NCI-H2196 treated with DMSO at 0.1 percent for 48 hours (cell line): ENCODE measurements around the gene SEL1L3.

Experiments
- DNase-seq: peaks from one replicate; lab custom pipeline; 2025; ENCODE audit not compliant: unreplicated experiment; lab: John Stamatoyannopoulos, UW

The SEL1L3 gene

GRCh38 chr4:25857403-25857802 lies 5.4 kb downstream of the SEL1L3 start:
- no peak for DNase-seq

DNA sequence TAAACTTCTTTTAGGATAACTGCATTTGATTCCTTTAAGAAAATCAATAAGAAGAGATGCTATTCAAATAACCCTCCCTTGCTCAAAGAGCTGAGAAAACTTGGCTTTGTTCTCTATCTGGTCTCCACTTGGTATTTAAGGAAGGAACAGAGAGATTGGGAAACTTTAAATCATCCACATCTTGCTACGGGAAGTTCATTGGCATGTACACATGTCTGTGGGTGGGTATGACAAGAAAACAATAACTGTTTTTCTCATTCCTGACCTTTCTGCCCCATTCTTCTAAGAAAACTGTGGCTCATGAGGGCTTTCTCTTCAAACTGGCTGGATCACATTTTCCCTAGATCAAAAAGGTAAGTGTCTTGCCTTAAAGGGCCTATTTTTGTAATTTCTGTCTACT lies 6.0 kb downstream of the SEL1L3 start:
- DNase-seq: no peak

GRCh38 chr4:25852103-25852502 lies 10.7 kb downstream of the SEL1L3 start:
- no peak for DNase-seq

DNA sequence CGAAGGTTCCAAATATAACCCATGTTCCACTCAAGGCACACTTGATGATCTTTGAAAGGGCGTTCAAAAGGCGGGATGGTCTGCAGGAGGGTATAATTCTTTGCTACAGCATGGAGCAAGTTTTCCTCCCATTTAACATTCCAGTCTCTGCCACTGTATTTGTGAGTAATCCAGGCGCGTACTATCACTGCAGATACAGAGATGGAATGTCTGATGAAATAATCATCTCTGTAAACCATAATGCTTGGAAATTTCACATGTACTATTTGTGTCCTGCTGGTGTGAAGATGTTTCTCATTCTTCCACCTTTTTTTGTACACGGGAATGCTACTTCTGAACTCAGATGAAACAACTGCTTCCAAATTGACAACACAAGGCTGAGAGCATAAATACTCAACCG lies 15.5 kb downstream of the SEL1L3 start:
- no peak for DNase-seq

- DNase-seq: no peak
Measured at GRCh38 chr4:25845841-25846653, 16.7 kb downstream of the SEL1L3 start.

- no peak for DNase-seq
Measured at GRCh38 chr4:25844961-25845712, 17.7 kb downstream of the SEL1L3 start.

GRCh38 chr4:25843340-25844097 lies 19.3 kb downstream of the SEL1L3 start:
- DNase-seq: no peak

DNA sequence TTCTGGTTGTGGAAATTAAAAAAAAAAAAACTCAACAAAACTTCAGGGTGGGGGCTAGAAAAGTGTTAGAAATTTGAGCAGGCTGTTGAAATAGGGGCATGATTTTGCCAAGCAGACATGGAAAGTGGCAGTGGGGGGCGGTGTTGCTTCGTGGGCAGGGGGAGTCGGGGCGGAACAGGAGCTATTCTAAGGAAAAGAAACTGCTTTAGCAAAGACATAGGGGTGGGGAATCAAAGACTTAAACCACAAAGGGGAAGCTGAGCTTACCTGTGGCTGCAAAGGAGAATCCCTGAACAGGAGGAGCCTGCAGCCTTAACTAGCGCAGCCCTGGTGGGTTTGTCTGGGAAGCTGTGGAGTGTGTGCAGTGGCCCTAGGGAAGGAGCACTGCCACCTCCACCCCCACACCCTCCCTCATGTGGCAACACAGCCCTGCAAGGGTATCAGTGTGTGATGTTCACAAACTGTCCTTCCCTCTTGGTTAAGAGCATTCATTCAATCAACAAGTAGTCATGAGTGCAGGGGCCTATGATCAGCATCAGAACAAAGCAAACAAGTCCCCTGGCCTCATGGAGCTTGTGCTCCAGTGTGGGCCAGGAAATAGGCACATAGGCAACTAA lies 20.5 kb downstream of the SEL1L3 start:
- DNase-seq: no peak

DNA sequence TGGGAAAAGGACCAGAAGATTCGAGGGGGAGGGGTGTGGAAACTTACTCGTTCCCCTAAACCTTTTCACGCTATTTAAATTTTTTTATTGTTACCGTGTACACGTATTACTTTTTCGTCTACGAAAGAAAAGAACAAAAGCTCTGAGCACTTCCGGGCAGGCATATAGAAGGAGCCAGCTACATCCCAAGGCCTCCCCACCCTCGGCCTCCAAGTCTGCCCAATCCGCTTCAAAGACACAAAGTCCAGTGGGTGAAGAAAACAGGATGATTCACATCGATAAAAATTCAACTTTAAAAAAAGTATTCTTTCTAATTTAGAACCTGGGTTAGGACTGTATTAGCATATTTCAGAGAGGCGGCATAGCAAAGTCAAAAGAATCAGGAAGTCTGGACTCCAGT lies 23.1 kb downstream of the SEL1L3 start:
- no peak for DNase-seq

DNA sequence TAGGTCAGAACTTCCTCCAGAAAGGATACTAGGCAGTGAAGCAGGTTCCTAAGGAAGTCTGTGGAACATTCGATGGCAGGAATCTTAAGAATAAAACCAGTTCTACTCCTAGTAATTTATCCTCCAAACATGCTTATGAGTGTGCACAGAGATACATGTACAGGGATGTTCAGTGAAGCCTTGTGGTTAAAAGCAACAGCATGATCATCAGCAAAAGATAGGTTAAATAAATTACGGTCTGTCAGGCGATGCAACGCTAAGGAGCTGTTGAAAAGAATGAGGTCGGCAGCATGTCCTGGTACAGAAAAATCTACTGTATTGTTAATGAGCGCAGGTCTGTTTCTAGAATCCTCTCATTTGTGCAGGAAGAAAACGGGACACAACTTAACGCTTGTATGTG lies 23.6 kb downstream of the SEL1L3 start:
- no peak for DNase-seq

- DNase-seq: no peak
Measured at GRCh38 chr4:25838526-25838925, 24.3 kb downstream of the SEL1L3 start.

DNA sequence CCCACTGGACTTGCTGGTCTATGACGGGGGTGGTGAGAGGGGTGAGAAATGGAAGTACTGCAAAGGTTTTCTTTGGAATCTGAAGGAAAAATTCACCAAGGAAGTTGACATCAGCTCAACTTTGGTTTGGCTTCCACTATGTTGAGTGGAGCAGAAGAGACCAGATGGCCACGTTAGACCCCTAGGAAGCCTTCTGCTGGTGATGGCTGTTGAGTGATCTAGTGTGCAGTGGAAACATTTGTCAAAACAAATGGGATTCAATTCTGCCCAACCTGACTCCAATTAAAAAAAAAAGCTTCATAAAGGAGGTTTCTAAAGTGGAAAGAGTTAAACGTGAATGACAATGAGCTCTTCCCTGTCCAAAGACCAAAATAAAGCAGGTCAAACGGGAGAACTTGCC lies 25.7 kb downstream of the SEL1L3 start:
- DNase-seq: no peak

GRCh38 chr4:25835384-25835783 lies 27.4 kb downstream of the SEL1L3 start:
- no peak for DNase-seq

GRCh38 chr4:25834411-25835107 lies 28.2 kb downstream of the SEL1L3 start:
- DNase-seq: no peak

GRCh38 chr4:25830548-25830947 lies 32.2 kb downstream of the SEL1L3 start:
- DNase-seq: no peak

DNA sequence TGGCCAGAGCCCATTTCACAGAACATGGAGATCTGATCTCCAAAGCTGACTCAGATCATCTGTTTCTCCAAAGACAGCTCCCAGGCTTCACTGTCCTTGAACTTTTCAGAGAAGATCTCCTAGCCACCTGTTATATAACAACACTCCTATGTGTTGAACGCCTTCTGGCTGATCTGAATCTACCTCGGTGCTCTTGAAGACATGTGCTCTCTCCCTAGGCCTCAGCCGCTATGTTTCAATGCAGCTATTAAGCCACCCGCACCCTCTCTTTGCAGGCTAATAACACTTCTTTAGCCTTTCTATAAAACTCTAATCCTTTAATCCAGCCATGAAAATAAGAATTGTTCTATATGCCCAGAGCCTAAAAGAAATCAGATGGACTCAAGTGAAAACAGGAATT lies 34.9 kb downstream of the SEL1L3 start:
- DNase-seq: no peak

DNA sequence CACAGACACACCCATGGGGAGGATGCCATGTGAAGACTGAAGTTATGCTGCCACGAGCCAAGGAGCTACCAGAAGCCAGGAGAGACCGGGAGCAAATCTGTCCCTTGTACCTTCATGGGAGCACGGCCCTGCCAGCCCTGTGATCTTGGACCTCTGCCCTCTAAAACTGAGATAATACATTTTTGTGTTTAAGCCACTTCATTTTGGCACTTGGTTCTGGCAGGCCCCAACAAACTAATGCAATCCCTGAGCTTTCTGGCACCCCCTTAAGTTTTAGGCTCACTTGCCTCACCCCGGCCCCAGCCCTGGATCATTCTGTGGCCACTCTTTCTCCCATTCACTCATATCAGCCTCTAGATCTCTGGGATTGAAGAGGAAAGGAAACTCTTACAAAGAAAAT lies 35.4 kb downstream of the SEL1L3 start:
- no peak for DNase-seq

DNA sequence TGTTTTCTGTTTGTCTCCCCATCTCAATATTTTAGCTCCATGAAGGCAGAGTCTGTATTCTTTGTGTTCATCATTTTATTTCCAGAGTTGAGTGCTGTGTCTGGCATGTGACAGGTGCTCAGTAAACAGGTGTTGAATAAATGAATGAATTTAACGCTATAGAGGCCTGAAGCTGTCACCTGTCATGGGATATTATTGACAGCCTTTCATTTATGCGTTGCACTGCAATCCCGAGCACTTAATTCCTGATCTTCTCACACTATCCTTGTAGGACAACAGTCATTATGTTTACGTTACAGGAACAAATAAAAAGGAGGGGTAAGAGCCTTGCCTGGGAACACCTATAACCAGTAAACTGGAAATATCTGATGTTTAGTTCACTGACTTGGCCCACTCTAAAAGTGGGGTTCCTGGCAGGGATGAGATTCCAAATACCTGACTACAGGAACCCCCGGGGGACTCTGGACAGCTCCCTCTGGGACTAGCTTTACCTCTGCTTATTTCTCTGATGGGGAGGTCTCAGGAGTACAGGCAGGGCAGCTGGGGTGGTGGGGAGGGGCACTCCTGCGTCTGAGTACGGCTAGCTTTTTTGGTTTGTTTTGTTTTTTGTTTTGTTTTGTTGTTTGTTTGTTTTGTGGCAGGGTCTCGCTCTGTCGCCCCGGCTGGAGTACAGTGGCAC lies 36.6 kb downstream of the SEL1L3 start:
- no peak for DNase-seq

GRCh38 chr4:25823632-25824031 lies 39.2 kb downstream of the SEL1L3 start:
- DNase-seq: no peak

DNA sequence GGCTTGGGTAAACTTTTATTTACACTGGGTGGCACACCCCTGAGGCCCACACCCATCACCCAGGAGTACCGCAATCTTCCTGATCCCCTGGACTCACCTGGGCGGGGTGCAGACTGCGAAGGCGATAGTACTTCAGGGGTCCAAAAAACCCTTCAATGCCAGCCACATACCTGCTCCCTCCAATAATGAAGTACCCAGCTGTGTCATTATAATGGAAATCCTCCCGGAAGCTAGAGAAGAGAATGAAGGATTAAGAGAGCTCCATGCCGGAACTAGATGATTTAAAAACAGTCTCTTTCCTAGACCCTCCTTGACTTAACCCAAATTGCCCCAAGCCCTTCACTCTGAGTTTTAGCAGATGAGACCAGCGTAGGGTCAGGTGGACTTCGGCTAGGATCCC lies 40.9 kb downstream of the SEL1L3 start:
- DNase-seq: no peak
